NCI-H2081 treated with DMSO at 0.1 percent for 48 hours (cell line): ENCODE measurements around the gene TIGD6.

Experiments
- DNase-seq: peaks from one replicate; lab custom pipeline; 2025; lab: John Stamatoyannopoulos, UW

Gene TIGD6

GRCh38 chr5:150016537-150016936, 16.1 kb upstream of the TIGD6 start:
- no peak for DNase-seq

DNA sequence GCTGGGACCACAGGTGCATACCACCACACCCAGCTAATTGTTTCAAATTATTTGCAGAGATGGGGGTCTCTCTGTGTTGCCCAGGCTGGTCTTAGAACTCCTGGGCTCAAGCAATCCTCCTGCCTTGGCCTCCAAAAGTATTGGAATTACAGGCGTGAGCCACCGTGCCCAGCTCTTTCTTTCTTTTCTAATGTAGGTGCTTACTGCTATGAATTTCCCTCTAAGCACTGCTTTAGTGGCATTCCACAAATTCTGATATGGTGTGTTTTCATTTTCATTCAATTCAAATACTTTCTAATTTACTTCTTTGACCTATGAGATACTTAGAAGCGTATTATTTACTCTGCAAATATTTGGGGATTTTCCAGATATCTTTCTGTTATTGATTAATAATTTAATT, 15.0 kb upstream of the TIGD6 start:
- DNase-seq = no peak

DNA sequence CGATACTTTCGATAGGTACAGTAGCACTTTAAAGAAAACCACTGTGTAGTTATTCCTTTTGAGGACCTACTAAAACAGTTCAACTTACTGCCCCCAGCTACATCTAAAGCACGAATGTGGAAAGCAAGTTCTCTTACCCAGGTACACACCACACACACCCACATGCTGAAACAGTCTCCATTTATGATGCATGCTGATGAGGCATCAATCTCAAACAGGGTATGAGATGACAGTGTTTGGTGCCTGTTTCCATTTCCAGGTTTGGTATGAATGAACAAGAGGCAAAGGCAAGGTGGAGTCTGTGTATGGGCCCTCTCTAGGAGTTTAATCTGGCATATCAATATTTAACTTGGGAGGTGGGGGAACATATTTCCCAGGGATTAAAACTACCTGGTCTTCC, 14.0 kb upstream of the TIGD6 start:
- no peak for DNase-seq

- no peak for DNase-seq
Measured at GRCh38 chr5:150013931-150014330, 13.5 kb upstream of the TIGD6 start.

GRCh38 chr5:150009671-150010387, 9.4 kb upstream of the TIGD6 start:
- DNase-seq = no peak

DNA sequence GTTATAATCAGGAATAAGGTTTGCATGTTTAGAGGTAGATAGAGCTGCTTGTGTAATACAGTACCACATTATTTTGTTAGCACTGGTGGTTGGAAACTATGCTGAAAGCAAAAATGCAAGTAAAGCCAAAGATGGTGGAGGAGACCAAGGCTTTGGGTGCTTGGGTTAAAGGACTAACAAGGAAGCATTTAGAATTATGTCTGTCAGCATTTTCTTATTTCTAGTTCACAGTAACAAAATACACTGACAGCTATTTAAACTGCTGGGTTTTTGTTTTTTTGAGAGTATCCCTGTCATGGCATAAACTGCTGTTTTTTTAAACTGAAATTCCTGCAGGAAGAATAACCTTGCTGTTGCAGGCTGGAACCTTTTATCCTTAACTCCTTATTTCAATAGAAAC, 6.6 kb upstream of the TIGD6 start:
- DNase-seq = no peak

DNA sequence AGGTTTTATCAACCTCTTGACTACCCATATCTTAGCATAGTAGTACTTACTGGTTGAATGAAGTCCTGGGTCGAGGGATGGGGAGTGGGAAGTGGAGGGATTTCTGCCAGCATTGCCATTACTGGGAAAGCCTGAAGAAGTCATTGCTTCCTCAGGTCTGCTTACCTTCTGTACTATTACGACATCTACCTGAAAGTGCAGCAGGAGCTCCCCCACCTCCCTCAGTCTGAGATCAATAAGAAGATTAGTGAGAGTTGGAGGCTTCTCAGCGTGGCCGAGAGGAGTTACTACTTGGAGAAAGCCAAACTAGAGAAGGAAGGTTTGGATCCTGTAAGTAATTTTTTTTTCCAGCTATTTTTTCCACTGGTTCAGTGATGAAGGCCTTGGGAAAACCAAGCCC, 5.9 kb upstream of the TIGD6 start:
- no peak for DNase-seq

DNA sequence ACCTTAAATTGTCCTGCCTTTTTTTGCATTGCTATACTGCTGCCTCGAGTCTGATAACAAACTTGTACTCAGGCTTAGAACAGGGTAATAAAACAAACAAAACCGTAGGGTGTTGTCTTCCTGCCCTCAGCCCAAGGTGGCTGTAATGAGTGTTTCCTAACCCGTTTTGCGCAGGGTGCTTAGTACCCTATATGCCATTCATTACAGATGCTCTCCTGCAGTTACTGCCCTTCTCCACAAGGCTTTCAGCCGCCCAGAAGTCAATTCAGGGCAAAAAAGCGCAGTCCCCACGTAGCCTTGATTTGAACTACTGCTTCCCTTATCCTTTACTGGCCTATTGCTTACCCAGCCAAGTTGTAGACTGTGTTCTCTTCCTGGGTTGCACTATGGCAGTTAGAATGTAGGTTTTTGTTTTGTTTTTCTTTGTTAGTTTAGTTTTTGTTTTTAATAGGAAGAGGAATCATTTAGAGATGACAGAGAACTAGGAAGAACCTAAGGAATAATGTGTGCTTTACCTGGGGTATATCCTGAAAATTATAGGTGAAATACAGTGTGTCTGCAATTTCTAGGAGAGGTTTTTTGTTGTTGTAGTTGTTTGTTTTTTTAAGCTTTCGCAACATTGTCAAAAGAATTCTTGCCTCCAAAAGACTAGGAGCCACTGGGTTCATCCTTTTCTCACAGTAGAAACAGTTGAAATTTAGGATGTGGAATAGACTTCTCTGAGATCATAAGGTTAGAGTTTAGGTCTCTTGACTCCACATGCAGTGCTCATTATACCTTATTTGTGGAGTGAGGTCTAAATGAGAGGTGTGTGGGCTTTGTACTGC, 1.4 kb upstream of the TIGD6 start:
- DNase-seq = no peak

DNA sequence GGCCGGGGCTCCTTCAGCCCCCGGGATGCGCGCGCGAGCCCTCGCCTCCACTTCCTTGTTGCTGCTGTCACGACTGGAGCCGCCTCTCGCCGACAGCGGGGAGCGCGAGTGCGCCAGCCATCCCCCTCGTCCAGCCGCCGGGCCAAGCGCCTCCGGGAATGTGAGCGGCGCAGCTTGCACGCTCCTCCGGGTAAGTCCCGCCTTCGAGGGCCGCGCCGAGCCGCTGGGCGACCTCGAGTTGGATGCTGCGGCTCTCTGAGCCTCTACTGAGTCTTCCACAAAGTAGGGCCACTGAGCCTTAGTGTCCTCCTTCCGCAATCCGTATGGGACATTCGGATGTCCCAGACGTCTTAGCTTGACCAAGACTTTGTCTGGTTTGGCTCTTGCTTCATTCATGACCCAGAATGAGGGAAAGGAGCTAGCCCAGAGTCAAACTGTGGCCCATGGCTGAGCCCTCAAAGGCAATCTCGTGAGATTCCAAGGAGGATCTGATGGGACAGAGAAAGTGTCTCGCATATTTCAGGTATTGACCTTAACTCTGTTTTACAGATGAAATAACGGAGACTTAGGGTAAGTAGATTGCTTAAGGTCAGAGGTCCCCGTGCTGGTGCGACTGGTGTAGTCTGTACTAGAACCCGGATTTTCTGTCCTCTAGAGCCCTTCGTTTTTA, 671 bp upstream of the TIGD6 start:
- DNase-seq = no peak

DNA sequence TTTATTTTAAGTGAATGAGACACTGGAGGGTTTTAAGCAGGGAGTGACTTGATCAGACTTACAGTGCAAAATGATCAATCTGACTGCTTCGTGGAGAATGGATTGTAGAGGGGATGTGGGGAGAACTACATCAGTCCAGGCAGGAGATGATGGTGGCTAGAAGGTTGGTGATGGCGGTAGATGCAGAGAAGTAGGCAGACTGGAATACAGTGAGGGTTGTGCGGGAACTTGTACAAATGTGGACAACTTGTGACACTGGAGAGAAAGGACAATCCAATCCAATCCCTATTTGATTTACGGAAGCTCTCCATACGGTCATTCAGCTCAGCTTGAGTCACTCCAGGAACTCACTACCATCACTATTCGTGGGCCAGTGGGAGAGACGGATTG, 593 bp downstream of the TIGD6 start:
- no peak for DNase-seq

GRCh38 chr5:149999359-149999758, 1.1 kb downstream of the TIGD6 start:
- DNase-seq = no peak

GRCh38 chr5:149998281-149998680, 2.2 kb downstream of the TIGD6 start:
- DNase-seq = no peak

- no peak for DNase-seq
Measured at GRCh38 chr5:149996205-149996890, 4.1 kb downstream of the TIGD6 start.

DNA sequence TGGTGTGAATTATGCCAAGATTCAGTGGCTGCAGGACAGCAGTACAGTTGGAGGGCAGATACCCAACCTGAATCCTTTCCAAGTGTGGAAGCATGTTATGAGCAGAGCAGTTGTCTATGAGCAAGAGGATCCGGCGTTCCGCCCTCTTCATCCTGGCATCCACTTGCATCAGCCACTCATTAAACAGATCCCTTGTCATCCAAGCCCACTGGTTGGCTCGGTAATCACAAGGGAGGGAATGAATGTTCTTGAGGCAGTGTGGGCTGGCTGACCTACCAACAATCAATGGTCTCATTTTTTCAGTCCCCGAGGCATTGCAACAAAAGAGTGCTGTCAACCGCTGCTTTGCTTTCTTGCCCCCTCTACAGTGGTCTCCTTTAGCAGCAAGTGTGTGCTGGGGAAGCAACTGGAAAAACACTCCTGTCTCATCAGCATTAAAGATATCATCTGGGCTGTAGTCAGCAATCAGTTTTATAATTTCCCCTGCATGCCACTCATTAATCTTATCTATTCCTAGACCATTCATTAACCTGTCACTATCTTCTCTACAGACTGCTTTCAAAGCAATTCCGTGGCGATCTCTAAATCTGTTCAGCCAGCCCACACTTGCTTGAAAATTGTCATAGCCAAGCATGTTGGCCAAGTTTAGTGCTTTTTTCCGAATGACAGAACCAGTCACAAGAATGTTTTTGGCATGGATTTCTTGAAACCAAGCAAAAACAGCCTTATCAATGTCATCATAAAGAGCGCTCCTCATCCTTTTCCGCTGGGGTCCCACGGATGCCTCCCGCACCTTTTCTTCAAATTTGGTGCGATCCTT, 4.9 kb downstream of the TIGD6 start:
- no peak for DNase-seq

- no peak for DNase-seq
Measured at GRCh38 chr5:149993471-149993870, 7.0 kb downstream of the TIGD6 start.

DNA sequence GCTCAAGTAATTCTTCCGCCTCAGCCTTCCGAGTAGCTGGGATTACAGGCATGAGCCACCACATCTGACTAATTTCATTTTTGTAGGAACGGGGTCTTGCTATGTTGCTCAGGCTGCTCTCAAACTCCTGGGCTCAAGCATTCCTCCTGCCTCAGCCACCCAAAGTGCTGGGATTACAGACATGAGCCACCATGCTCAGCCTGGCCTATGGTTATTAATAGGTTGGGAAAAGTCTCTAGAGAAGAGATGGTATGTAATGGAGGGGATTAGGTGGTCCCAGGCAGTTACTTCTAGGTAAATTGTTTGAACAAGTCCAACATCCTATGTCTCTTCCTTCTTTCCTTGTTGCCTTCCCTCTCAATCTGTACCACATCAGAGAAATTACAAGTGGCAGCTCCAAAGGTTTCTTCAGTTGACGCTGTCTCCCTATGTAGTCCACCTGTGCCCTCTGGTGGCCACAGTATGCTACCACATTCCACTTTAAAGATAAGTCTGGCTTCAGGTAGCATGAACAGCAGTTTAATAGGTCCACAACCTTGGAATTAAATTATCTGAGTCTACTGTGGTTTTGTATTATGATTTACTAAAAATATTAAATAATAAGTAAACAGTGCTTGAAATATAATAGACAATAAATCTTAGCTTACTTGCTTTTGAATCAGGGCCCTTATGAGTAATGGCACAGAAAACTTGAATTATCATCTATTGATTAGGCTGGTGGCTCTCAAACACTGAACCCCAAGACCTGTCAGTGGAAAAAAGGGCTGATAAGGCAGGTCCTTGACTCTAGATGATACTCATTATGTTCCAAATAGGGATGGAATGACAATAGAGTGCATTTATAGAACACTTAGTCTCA, 9.7 kb downstream of the TIGD6 start:
- DNase-seq = no peak

GRCh38 chr5:149988126-149988525, 12.3 kb downstream of the TIGD6 start:
- no peak for DNase-seq

- no peak for DNase-seq
Measured at GRCh38 chr5:149982505-149982904, 17.9 kb downstream of the TIGD6 start.

GRCh38 chr5:149981206-149981605, 19.2 kb downstream of the TIGD6 start:
- DNase-seq = no peak

- DNase-seq = no peak
Measured at GRCh38 chr5:149979896-149980295, 20.6 kb downstream of the TIGD6 start.

- no peak for DNase-seq
Measured at GRCh38 chr5:149975409-149975808, 25.0 kb downstream of the TIGD6 start.
